NK-92 (cell line): ENCODE results near the gene HDGFL2.
"Not testable (repeated sequence)": the region's sequence is repeated elsewhere in the genome, so short reads cannot be mapped to it uniquely, and the experiment has no call there.

Source experiments
- DNase-seq: peaks from one replicate; lab custom pipeline; 2025; ENCODE audit not compliant: unreplicated experiment; lab: John Stamatoyannopoulos, UW

HDGFL2 gene

DNA sequence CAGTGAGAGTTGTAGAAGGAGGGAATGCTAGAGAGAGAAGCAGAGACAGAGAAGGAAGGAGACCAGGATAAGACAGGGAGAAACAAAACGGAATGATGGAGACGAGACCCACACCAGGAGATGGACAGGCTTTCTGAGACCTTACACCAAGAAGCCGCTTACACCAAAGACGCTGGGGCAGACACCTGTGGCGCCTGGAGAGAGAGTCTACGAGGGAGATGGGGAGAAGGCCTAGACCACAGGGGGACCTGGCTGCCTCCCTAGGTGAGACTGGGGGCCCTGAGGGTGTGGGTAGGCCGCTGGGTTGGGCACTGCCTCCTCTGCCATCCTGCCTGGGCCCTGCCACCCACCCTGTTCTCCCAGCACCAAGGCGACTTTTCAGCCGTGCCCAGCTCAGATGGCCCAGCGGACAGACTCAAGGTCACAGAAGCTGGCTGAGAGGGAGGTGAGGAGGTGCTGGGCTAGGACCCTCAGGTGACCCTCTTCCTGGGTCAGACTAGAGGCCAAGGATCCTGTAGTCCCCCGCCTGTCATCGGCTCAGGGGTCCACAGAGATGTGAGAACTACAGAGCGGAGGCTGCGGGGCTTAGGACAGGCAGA, 57.9 kb downstream of the HDGFL2 start:
- DNase-seq = no peak

DNA sequence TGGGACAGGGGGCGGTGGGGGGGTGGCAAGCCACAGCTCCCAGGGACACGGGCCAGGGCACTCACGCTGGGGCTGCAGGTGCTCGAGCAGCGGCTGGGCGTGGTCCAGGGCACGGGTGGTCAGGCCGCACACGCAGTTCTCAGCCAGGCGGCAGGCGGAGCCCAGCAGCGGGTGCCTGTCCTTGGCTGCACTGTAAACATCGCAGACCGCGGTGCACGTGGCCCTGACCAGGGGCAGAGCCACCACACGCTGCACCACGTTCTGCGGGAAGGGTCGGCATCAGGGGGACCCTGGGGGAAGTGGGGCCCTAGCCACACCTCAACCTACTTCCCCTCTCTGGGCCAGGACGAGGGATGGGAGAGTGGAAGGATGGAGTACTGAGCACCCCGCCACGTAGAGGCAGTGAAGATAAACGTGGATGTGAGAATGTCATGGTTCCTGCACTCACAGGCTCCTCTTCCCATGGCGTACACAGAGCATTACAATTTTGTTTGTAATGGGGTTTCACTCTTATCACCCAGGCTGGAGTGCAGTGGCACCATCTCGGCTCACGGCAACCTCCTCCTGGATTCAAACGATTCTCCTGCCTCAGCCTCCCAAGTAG, 59.6 kb downstream of the HDGFL2 start:
- no peak for DNase-seq

DNA sequence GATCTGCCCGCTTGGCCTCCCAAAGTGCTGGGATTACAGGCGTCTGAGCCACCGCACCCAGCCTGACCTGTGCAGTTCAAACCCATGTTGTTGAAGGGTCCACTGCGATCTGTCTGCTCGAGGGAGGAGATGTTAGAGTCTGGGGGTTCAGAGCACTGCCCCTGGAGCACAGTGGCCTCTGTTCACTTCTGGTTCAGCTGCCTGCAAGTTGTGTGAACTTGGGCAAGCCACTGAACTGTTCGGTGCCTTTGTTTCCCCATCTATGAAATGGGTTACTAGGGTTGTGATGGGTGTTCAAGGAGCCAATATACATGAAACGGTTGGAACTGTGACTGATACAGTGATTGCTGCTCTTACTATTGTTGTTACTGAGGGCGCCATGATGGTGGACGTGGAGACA, 61.2 kb downstream of the HDGFL2 start:
- no peak for DNase-seq

GRCh38 chr19:4533835-4534424, 61.8 kb downstream of the HDGFL2 start:
- no peak for DNase-seq

DNA sequence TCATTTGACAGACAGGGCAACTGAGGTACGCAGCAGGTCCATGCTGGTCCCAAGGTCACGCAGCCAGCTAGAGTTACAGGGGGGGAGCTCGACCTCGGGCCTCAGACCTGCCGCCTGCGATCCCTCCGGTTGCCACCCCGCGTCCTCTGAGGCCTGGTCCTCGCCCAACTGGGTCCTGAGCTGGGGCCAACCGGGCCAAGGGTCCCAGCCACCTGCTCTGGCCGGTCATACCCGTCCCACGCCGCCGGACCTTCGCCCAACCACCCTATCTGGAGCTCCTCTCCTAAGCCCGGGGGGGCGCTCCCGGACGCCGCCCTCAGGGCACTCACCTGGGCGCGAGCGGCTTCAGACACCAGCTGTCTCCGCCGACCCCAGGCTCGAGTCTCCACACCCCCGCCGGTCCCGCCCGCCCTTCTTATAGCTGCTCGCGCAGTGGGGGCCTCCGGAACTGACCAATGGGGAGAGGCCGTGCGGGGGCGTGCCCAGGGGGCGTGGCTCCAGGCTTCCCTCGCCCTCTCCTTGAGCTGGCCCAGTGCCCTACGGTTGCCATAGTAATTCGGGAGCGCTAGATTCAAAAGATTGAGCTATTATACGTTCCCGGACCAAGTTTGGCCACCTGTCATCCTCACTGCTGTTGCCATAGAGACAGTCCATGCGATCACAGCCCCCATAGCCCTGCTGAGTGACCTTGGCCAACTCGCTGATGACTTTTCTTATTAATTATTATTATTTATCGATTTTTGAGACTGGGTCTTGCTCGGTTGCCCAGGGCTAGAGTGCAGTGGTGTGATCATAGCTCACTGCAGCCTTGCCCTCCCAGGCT, 63.0 kb downstream of the HDGFL2 start, which contains the start of gene PLIN5:
TSS of gene PLIN5 (minus strand) at position 389 of the 823 bp plus-strand sequence. CDS start 1,150 bp downstream, outside the sequence.
- DNase-seq = no peak

DNA sequence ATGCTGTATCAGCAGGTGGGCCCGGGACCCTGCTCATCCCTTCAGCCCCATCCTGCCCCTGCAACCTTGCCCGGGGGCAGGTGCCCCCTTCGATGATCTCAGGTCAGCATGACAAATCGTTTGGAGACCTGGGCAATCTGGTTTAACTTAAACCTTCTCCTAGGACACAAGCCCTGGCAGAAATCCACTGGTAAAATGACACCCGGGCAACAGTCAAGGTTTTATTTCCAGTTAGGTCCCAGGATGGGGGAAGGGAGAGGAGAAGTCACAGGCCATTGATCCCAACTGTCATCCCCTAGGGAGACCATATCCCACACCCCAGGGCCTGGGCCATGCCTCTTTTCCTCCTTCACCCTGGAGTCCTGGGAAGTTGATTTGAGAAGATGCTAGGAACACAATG, 64.7 kb downstream of the HDGFL2 start:
- DNase-seq = no peak

GRCh38 chr19:4537953-4538600, 66.0 kb downstream of the HDGFL2 start:
- no peak for DNase-seq

DNA sequence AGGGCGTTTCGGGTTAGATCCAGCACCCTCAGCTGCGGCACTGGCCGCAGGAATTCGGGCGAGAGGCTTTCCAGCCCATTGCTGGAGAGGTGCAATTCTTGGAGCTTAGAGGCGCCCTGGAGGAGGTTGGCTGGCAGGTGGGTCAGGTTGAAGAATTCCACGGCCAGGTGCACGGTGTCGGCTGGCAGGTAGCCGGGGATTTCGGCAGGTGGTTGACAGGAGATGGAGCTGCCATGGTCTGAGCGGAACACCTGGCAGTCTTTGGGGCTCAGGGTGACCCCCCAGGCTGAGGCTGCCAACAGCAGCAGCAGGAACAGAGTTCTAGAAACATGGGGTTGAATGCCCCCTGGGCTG, 66.5 kb downstream of the HDGFL2 start:
- DNase-seq = no peak

DNA sequence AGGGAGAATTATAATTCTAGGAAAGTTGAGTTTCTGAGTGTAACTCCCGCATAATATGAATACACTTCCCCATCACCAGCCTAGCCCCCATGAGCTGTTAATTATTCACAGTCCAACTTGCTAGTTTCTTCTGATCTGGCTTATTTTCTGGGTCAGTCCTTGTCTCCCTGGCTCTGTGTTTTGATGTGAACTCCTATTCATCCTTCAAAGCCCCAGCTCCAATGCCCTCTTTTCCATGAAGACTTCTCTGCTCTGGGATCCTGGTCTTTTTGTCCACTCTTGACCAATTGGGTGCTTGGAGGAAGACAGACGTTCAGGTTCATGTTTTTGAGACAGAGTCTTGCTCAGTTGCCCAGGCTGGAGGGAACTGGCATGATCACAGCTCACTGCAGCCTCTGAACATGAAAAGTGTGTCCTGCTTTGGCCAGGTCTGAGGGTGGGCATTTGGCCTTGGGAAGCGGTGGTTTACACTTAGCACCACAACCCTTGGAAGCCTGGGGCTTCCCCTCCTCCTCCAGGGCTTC, 67.1 kb downstream of the HDGFL2 start:
- no peak for DNase-seq

DNA sequence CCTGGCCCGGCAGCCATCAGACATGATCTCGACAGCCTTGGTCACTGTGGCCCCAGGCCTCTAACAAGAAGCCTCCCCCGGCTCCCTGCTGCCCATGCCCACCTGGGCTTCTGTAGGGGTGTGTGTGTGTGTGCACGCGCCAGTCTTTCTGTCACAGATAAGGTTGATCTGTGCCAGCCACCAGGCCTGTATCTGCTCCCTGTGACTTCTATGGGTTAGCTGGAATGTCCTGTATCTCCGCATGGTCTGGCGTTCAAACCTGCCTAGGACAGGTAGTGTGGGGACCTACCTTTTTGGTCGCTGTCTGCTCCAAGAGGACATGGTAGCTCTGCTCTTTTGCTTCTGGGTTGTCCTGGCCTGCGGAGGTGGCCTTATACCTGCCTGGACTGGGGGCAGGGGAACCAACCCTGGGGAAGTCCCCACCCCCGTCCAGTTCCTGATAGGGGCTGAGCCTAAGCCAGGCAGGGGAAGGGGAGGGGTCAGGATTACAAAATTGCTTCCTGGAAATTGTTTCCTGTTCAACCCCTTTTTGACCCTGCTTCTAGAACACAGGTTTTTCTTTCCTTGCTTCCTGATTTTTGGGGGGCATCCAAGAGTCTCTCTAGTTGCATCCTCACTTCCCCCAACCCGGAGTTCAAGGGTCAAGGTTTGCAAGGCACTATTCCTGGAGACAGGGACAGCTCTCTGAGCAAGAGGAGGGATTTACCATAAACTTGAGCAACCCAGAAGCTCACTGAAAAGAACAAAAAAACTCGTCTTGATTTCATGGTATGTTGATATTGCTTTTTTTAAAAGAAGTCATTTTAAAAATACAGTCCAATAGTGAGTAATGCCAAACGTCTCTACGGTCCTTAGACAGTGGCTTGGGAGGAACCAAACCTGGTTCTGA, 67.8 kb downstream of the HDGFL2 start, which contains the start of gene LRG1:
TSS of gene LRG1 (minus strand) at position 344 of the 889 bp plus-strand sequence. CDS start at position 321, 23 bp downstream.
- no peak for DNase-seq

DNA sequence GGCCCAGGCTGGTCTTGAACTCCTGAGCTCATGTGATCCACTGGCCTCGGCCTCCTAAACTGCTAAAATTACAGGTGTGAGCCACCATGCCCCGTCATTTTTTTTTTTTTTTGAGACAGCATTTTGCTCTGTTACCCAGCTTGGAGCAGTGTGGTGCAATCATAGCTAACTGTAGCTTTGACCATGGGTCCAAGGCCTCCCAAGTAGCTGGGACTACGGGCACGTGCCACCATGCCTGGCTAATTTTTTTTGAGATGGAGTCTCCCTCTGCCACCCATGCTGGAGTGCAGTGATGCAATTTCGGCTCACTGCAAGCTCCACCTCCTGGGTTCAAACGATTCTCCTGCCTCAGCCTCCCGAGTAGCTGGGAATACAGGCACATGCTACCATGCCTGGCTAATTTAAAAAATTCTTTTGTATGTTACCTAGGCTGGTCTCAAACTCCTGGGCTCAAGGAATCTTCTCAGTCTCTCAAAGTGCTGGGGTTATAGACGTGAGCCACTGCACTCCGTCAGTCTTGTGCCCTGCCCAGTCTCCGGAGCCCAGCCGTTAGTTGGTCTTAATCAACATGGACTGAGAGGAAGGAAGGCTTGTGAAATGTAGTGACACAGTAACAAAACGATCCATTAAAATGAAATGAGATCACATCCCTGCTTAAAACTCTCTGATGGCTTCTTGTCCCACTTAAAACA, 69.2 kb downstream of the HDGFL2 start:
- no peak for DNase-seq

DNA sequence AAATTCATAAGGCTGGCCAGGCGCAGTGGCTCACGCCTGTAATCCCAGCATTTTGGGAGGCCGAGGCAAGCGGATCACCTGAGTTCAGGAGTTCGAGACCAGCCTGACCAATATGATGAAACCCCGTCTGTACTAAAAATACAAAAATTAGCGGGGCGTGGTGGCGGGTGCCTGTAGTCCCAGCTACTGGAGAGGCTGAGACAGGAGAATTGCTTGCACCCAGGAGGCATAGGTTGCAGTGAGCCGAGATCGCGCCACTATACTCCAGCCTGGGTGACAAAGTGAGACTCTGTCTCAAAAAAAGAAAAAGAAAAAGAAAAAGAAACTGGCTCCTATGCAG, 69.7 kb downstream of the HDGFL2 start:
- DNase-seq = not testable (repeated sequence)

- no peak for DNase-seq
Measured at GRCh38 chr19:4542896-4543841, 71.1 kb downstream of the HDGFL2 start.

DNA sequence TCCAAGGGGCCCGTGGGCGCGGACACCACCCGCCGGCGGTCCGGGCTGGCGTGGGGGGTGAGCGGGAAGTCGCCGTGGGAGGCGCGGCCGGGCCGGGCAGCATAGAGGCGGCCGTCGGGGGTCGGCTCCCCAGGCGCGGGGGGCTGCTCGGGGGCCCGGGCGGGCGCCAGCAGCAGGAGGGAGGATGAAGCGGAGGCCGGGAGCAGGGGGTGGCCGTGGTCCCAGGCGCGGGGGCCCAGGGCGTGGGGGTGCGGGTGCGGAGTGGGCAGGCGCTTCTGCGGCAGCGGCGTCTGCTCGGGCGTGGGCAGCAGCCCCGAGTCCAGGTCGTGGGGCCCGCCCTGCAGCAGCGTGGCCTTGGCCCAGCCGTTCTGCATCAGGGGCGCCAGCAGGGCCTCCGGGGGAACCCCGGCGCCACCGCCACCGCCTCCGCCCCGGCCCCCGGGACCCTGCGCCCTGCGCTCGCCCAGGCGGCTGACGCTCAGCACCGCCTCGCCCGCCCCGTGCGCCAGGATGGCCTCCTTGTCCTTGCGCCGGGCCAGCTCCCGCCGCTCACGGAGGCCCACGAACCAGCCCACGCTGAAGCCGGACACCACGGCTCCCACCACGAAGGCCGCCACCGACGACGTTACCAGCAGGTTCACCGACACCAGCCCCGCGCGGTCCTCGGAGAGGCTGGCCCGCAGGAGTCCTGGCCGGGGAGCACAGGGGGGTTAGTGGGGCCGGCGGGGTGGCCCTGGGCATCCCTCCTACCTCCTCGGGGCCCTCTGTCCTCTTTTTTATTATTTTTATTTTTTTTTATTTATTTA, 71.9 kb downstream of the HDGFL2 start:
- DNase-seq = no peak

- no peak for DNase-seq
Measured at GRCh38 chr19:4547303-4548237, 75.5 kb downstream of the HDGFL2 start.

DNA sequence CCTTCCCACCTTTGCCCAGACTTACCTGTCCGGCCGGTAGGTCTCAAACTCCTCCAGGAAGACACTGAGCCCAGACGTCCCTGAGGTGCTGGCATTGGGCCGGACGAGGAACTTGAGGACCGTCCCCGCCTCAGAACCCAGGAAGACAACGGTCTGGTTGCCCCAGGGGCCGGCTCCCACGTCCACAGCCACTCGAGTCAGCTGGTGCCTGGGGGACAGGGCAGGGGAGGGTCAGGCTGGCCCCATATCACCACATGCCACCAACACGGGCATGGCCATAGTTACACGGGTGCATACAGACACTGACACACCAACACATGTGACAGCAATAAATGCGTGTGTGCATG, 76.1 kb downstream of the HDGFL2 start:
- no peak for DNase-seq

GRCh38 chr19:4550018-4550417, 77.9 kb downstream of the HDGFL2 start:
- no peak for DNase-seq
